ENCODE results near the gene NSD1. TPM values are rescaled to one million over a fixed set of nuclear protein-coding genes. Genes with fewer than 3 reads are reported as not detected.
A peak's percentile ranks its signal among the peaks of the same experiment; 100 is the strongest.
"Not testable (repeated sequence)": the region's sequence is repeated elsewhere in the genome, so short reads cannot be mapped to it uniquely, and the experiment has no call there.

NSD1 gene
- total RNA-seq, 1 donor from 2014 or later: 111 TPM

GRCh38 chr5:177302354-177303110 is 169.0 kb downstream of the NSD1 start:
- TF ChIP-seq CTCF (IDR thresholded peaks at IDR 0.05; ENCODE audit: unreplicated experiment): no peak
- H3K27me3 Mint-ChIP-seq (ENCODE audit: unreplicated experiment): peaks cover 33% of the 10 kb centered on the region
- H3K4me1 Mint-ChIP-seq (ENCODE audit: unreplicated experiment): peaks cover 62% of the 10 kb centered on the region
- peak overlapping the region; percentile 88 for H3K4me3 Mint-ChIP-seq (ENCODE audit: unreplicated experiment)
- no peak overlapping the region for H3K27ac Mint-ChIP-seq (ENCODE audit: unreplicated experiment)
- no peaks in the 10 kb centered on the region for H3K9me3 Mint-ChIP-seq (ENCODE audit: unreplicated experiment)
- peaks cover 33% of the 10 kb centered on the region for H3K36me3 Mint-ChIP-seq (ENCODE audit: low read depth, unreplicated experiment)
- no peak for DNase-seq (ENCODE audit: low spot score)

GRCh38 chr5:177303121-177303924 is 169.8 kb downstream of the NSD1 start, which contains the start of the genes PRELID1 and RAB24:
Gene PRELID1 (plus strand): TSS chr5:177303799. CDS start chr5:177303986, 187 bp downstream.
Gene RAB24 (minus strand): TSS chr5:177303719. CDS start chr5:177303288, 431 bp downstream.
- Mint-ChIP-seq H3K27ac (ENCODE audit: unreplicated experiment) (peak within 1 kb of the TSS; percentile 97), H3K4me3 (ENCODE audit: unreplicated experiment) (peak within 1 kb of the TSS; percentile 98), H3K9me3 (ENCODE audit: unreplicated experiment) (no peaks in the 10 kb centered on the region), H3K4me1 (ENCODE audit: unreplicated experiment) (peaks cover 56% of the 10 kb centered on the region), H3K36me3 (ENCODE audit: low read depth, unreplicated experiment) (peaks cover 33% of the 10 kb centered on the region), H3K27me3 (ENCODE audit: unreplicated experiment) (peaks cover 35% of the 10 kb centered on the region)
- peak; percentile 92 for DNase-seq (ENCODE audit: low spot score)
- TF ChIP-seq CTCF (IDR thresholded peaks at IDR 0.05; ENCODE audit: unreplicated experiment): no peak

- TF ChIP-seq CTCF (IDR thresholded peaks at IDR 0.05; ENCODE audit: unreplicated experiment): no peak
- DNase-seq (ENCODE audit: low spot score): no peak
- Mint-ChIP-seq H3K4me3 (ENCODE audit: unreplicated experiment) (peak overlapping the region; percentile 98), H3K4me1 (ENCODE audit: unreplicated experiment) (peaks cover 55% of the 10 kb centered on the region), H3K36me3 (ENCODE audit: low read depth, unreplicated experiment) (peaks cover 36% of the 10 kb centered on the region), H3K27ac (ENCODE audit: unreplicated experiment) (peak overlapping the region; percentile 97), H3K9me3 (ENCODE audit: unreplicated experiment) (no peaks in the 10 kb centered on the region), H3K27me3 (ENCODE audit: unreplicated experiment) (peaks cover 40% of the 10 kb centered on the region)
These were observed 170.4 kb downstream of the NSD1 start for GRCh38 chr5:177303925-177304391.

GRCh38 chr5:177304392-177305119 is 171.0 kb downstream of the NSD1 start:
- Mint-ChIP-seq H3K27me3 (ENCODE audit: unreplicated experiment) (peaks cover 42% of the 10 kb centered on the region), H3K4me3 (ENCODE audit: unreplicated experiment) (peak overlapping the region; percentile 98), H3K36me3 (ENCODE audit: low read depth, unreplicated experiment) (peaks cover 38% of the 10 kb centered on the region), H3K9me3 (ENCODE audit: unreplicated experiment) (no peaks in the 10 kb centered on the region), H3K27ac (ENCODE audit: unreplicated experiment) (peak overlapping the region; percentile 97), H3K4me1 (ENCODE audit: unreplicated experiment) (peaks cover 56% of the 10 kb centered on the region)
- DNase-seq (ENCODE audit: low spot score): no peak
- TF ChIP-seq CTCF (IDR thresholded peaks at IDR 0.05; ENCODE audit: unreplicated experiment): no peak

- DNase-seq (ENCODE audit: low spot score); H3K27ac Mint-ChIP-seq (ENCODE audit: unreplicated experiment); H3K9me3 Mint-ChIP-seq (ENCODE audit: unreplicated experiment): not testable (repeated sequence)
- H3K4me3 Mint-ChIP-seq (ENCODE audit: unreplicated experiment): peak overlapping the region; percentile 69
- H3K36me3 Mint-ChIP-seq (ENCODE audit: low read depth, unreplicated experiment): peaks cover 33% of the 10 kb centered on the region
- H3K4me1 Mint-ChIP-seq (ENCODE audit: unreplicated experiment): peaks cover 52% of the 10 kb centered on the region
- H3K27me3 Mint-ChIP-seq (ENCODE audit: unreplicated experiment): peaks cover 39% of the 10 kb centered on the region
These were observed 172.6 kb downstream of the NSD1 start for GRCh38 chr5:177306103-177306640.

Measured in endothelial cell (in vitro differentiated cells).